G401 (cell line): Measurements from ENCODE around the gene ADAMTS13. TPM values are rescaled to one million over a fixed set of nuclear protein-coding genes. Genes with fewer than 3 reads are reported as not detected.
A peak's percentile ranks its signal among the peaks of the same experiment; 100 is the strongest.
"Not testable (repeated sequence)": the region's sequence is repeated elsewhere in the genome, so short reads cannot be mapped to it uniquely, and the experiment has no call there.

Experiments used
- DNase-seq: peaks from one replicate; pipeline ENCODE4 v3.0.0-alpha.2; 2015; ENCODE audit warnings: low spot score
- in situ Hi-C: cut with HindIII; loops from 2 replicates; pipeline ENCODE4 v1.10.0; 2016; ENCODE audit warnings: low sequenced_read_pairs, mixed read lengths
- total RNA-seq: library from RNA; depleted of rRNA; stranded (reverse); fragments of >200 nt; shearing (Covaris generic); gene quantifications from 2 replicates; pipeline ENCODE4 v1.2.3, GENCODE V29; 2014

Gene ADAMTS13
- total RNA-seq, 1 experiment from 2014 or later, result 1.4 TPM

GRCh38 chr9:133389562-133389961 lies 32.6 kb upstream of the ADAMTS13 start:
- no peak for DNase-seq
- in situ Hi-C loops, result no loop called here

GRCh38 chr9:133390713-133391112 lies 31.5 kb upstream of the ADAMTS13 start:
- in situ Hi-C loops, result no loop called here
- no peak for DNase-seq

- DNase-seq, in situ Hi-C loops: not testable (repeated sequence)
These were observed 30.7 kb upstream of the ADAMTS13 start for GRCh38 chr9:133391449-133391848.

GRCh38 chr9:133392308-133392707 lies 29.9 kb upstream of the ADAMTS13 start:
- DNase-seq, in situ Hi-C loops: not testable (repeated sequence)

DNA sequence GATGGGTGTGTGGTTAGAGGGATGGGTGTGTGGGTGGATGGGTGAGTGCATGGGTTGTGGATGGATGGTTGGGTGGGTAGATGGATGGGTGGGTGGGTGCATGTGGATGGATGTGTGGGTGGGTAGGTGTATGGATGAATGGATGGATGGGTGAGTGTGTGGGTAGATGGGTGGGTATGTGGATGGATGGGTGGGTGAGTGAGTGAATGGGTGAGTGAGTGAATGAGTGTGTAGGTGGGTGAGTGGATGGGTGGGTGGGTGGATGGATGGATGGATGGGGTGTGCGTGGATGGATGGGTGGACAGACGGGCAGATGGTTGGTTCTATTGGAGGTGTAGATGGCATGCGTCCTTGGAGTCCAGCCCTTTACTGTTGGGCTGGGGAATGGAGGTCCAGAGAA lies 28.8 kb upstream of the ADAMTS13 start:
- in situ Hi-C loops, result no loop called here
- no peak for DNase-seq

- DNase-seq, result no peak
- in situ Hi-C loops, result no loop called here
These were observed 27.4 kb upstream of the ADAMTS13 start for GRCh38 chr9:133394687-133395271.

DNA sequence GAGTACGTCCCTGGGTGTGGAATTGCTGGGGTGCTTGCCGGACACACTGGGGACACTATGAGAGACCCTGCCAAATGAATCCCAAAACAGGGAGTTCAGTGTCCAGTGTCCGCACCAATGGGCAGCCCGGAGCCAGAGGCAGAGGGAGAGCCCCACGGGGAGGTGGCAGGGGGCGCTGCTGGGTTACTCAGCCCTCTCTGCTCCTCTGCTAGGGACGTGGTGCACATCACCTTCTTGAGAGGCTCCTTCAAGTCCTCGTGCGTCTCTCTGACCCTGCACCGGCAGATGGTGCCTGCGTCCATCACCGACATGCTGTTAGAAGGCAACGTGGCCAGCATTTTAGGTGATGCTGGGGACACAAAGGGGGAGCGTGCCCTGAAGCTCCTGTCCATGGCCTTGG lies 25.2 kb upstream of the ADAMTS13 start:
- DNase-seq, result peak; percentile 26
- in situ Hi-C loops, result no loop called here

DNA sequence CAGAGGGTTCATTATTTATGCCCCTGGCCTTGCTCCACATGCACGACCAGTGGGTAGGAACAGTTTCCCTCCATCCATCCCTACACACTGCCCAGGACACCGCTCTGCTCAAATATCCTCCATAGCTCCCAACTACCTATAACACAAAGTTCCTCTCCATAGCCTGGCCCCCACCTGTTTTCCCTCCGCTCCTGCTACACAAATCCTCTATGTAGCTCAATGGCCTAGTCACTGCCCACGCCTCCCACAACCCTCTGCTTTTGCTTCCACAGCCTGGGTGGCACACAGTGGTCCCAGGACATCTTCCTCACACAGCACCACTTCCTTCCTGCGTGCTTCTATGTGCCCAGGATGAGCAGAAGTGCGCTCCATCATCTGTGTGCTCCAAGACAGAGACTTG lies 24.8 kb upstream of the ADAMTS13 start:
- no peak for DNase-seq
- in situ Hi-C loops, result no loop called here

GRCh38 chr9:133397895-133398294 lies 24.3 kb upstream of the ADAMTS13 start:
- in situ Hi-C loops, result no loop called here

DNA sequence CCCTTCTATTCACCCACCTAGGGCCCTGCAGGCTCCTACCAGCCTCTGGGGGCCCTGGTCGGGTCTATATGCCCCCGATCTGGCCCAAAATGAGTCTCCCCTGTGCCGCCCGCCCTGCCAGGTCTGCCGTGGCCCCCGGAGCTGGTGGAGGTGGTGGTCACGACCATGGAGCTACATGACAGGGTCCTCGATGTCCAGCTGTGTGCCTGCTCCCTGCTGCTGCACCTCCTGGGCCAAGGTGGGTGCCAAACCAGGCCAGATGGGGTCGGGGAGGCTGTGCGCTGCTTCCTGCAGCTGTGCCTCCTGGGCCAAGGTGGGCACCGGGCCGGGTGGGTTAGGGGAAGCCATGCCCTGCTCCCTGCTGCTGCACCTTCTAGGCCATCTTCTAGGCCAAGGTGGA lies 21.9 kb upstream of the ADAMTS13 start:
- DNase-seq, result no peak
- in situ Hi-C loops, result no loop called here

More at GRCh38 chr9:133397895-133398294, 24.3 kb upstream of the ADAMTS13 start:
- no peak for DNase-seq

- no peak for DNase-seq
- in situ Hi-C loops, result no loop called here
These were observed 20.6 kb upstream of the ADAMTS13 start for GRCh38 chr9:133401588-133401987.

GRCh38 chr9:133402689-133403088 lies 19.5 kb upstream of the ADAMTS13 start:
- DNase-seq, result no peak
- in situ Hi-C loops, result no loop called here

GRCh38 chr9:133403766-133404453 lies 18.3 kb upstream of the ADAMTS13 start:
- in situ Hi-C loops, result no loop called here
- DNase-seq, result peak; percentile 10

DNA sequence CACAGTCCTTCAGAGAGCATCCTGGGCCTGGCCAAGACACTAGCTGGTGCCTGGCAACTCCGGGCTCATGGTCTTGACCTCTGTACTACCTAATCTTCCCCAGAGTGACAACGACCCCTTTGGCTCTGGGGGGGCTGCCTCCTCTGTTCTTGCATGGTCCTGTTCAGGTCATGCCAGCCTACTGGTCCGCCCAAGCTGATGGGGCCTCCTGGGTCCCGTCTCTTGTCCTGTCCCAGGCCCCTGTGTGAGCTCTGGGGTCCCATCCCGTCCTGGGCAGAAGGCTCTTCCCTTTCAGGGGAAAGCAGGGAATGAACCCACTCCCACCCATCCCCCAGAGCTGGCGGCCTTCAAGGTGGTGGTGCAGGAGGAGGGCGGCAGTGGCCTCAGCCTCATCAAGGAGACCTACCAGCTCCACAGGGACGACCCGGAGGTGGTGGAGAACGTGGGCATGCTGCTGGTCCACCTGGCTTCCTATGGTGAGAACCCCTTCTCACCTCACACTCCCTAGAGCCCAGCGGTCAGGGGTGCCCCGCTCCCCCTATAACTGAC lies 17.6 kb upstream of the ADAMTS13 start:
- DNase-seq, result no peak
- in situ Hi-C loops, result no loop called here

- in situ Hi-C loops, result no loop called here
- DNase-seq, result no peak
These were observed 16.4 kb upstream of the ADAMTS13 start for GRCh38 chr9:133405508-133406438.

GRCh38 chr9:133406480-133407307 lies 15.5 kb upstream of the ADAMTS13 start:
- in situ Hi-C loops, result no loop called here
- DNase-seq, result peak; percentile 73

GRCh38 chr9:133408042-133408441 lies 14.1 kb upstream of the ADAMTS13 start:
- in situ Hi-C loops, result no loop called here
- DNase-seq, result no peak

DNA sequence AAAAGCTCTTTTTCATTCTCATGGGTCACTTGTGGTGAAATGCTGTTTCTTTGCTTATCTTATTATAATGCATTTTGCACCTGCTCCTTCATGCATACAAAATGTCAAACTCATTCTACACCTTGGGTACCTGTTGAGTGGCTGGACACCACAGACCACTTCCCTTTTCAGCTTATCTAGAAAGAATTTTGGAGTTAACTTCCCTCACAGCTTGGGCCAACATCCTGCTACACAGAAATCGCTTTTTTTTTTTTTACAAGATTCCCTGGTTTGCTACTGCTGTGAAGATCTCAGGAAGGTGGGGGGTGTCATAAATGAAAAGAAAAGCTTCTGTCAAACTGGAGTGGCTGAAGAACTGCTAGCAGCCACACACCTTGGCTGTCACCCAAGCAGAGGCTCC lies 7.0 kb upstream of the ADAMTS13 start:
- DNase-seq, result no peak
- in situ Hi-C loops, result loop anchor here (5.0 kb wide), 1 partner anchor 38 kb away; the partner anchor contains the start of genes STKLD1 and SURF4
